MM.1S (cell line): ENCODE measurements around the gene ARHGAP25.

Experiments used
- EZH2phosphoT487 ChIP-seq: fragments of 300-600 bp; sonication (generic); IDR thresholded peaks from 2 replicates; pipeline ENCODE4 v1.6.1; 2018; ENCODE audit warnings: antibody characterized with exemption, low read length
- TF ChIP-seq, protein P1 (sequence below): fragments of 300-600 bp; sonication (generic); IDR thresholded peaks from 2 replicates; pipeline ENCODE4 v1.5.1; 2016; ENCODE audit warnings: antibody characterized with exemption, low read length, mixed read lengths

DNA sequence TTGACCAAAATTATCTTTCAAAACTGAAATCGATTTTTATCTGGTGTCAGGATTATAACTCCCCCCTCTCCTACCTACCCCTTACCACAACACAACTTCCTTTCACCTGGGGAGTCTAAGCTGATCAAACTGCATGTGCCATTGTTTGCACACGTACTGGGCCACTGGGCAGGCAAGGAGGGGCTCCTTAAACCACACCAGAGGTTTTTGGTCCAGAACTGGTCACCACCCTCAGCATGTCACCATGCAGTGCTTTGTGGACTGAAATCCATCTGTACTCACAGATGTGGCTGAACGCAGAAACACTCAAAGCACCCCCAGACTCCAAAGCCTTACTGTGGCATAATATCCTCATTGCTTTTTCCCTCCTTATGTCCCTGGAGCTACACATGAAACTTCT, 13.9 kb upstream of the ARHGAP25 start:
- TF ChIP-seq EZH2phosphoT487 = no peak
- TF ChIP-seq, protein P1, sequence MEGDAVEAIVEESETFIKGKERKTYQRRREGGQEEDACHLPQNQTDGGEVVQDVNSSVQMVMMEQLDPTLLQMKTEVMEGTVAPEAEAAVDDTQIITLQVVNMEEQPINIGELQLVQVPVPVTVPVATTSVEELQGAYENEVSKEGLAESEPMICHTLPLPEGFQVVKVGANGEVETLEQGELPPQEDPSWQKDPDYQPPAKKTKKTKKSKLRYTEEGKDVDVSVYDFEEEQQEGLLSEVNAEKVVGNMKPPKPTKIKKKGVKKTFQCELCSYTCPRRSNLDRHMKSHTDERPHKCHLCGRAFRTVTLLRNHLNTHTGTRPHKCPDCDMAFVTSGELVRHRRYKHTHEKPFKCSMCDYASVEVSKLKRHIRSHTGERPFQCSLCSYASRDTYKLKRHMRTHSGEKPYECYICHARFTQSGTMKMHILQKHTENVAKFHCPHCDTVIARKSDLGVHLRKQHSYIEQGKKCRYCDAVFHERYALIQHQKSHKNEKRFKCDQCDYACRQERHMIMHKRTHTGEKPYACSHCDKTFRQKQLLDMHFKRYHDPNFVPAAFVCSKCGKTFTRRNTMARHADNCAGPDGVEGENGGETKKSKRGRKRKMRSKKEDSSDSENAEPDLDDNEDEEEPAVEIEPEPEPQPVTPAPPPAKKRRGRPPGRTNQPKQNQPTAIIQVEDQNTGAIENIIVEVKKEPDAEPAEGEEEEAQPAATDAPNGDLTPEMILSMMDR = no peak
